GM15510 (cell line): ENCODE data around the gene IL34.

Experiments used
- POLR2A ChIP-seq: IDR thresholded peaks from 3 replicates; pipeline ENCODE4 v1.6.1; 2011; ENCODE audit warnings: borderline replicate concordance; ENCODE audit not compliant: insufficient read length; ENCODE audit errors: extremely low read depth

IL34 gene

GRCh38 chr16:70649300-70649699, 2.9 kb downstream of the IL34 start:
- TF ChIP-seq POLR2A: no peak

- TF ChIP-seq POLR2A: no peak
Measured at GRCh38 chr16:70650216-70650615, 3.9 kb downstream of the IL34 start.

- TF ChIP-seq POLR2A: no peak
Measured at GRCh38 chr16:70651524-70651923, 5.2 kb downstream of the IL34 start.

GRCh38 chr16:70652322-70652721, 6.0 kb downstream of the IL34 start:
- TF ChIP-seq POLR2A: no peak

GRCh38 chr16:70653406-70653805, 7.0 kb downstream of the IL34 start:
- no peak for TF ChIP-seq POLR2A

- TF ChIP-seq POLR2A: no peak
Measured at GRCh38 chr16:70653809-70654771, 7.7 kb downstream of the IL34 start.

- TF ChIP-seq POLR2A: no peak
Measured at GRCh38 chr16:70656065-70656711, 9.8 kb downstream of the IL34 start.

GRCh38 chr16:70656712-70657263, 10.4 kb downstream of the IL34 start:
- no peak for TF ChIP-seq POLR2A

- TF ChIP-seq POLR2A: no peak
Measured at GRCh38 chr16:70657956-70658355, 11.6 kb downstream of the IL34 start.

- no peak for TF ChIP-seq POLR2A
Measured at GRCh38 chr16:70658921-70659320, 12.6 kb downstream of the IL34 start.

- TF ChIP-seq POLR2A: no peak
Measured at GRCh38 chr16:70659546-70659945, 13.2 kb downstream of the IL34 start.

- TF ChIP-seq POLR2A: no peak
Measured at GRCh38 chr16:70659953-70660671, 13.8 kb downstream of the IL34 start.

GRCh38 chr16:70660672-70661350, 14.5 kb downstream of the IL34 start:
- no peak for TF ChIP-seq POLR2A

GRCh38 chr16:70661534-70661917, 15.2 kb downstream of the IL34 start:
- TF ChIP-seq POLR2A: no peak
